RCC 7860 (cell line): Measurements from ENCODE around the gene SERHL2.

Experiments
- DNase-seq: peaks from one replicate; pipeline ENCODE4 v3.0.0-alpha.2; 2015; ENCODE audit warnings: low spot score
- FAIRE-seq: peaks from 2 replicates; lab custom pipeline; 2012; peaks lifted over from hg19 to GRCh38; lab: Jason Lieb, UNC

SERHL2 gene

GRCh38 chr22:42623301-42623751, 69.6 kb downstream of the SERHL2 start:
- FAIRE-seq (no peak), DNase-seq (no peak)
